Tibial artery (tissue), 4 donors: ENCODE measurements around the gene MCM3AP.
"Not testable (repeated sequence)": the region's sequence is repeated elsewhere in the genome, so short reads cannot be mapped to it uniquely, and the experiment has no call there.

Experiments
- DNase-seq, 2 donors: peaks; one replicate each; pipeline ENCODE4 v3.0.0-alpha.2; 2019
- H3K27ac ChIP-seq, 2 donors: fragments of 200-600 bp; sonication (generic) in 1 of 2; 1 replicate in 1 of 2; 2 replicates in 1 of 2; pipeline ENCODE4 v1.5.1; 2018 to 2019; ENCODE audit warnings: mild to moderate bottlenecking in 1 of 2
- H3K27me3 ChIP-seq, 2 donors: fragments of 200-600 bp; sonication (generic) in 1 of 2; one replicate each; pipeline versions ENCODE4 v1.5.1 to v1.6.0; 2016 to 2019
- H3K36me3 ChIP-seq, 3 donors: fragments of 200-600 bp; sonication (generic) in 2 of 3; one replicate each; pipeline ENCODE4 v1.5.1; 2016 to 2019; ENCODE audit warnings: mild to moderate bottlenecking in 2 of 3
- H3K4me1 ChIP-seq, 4 donors: fragments of 200-600 bp; sonication (generic) in 2 of 4; 1 replicate in 3 of 4; 2 replicates in 1 of 4; pipeline ENCODE4 v1.5.1; 2016 to 2019
- H3K4me3 ChIP-seq, 2 donors: fragments of 200-600 bp; sonication (generic) in 1 of 2; 1 replicate in 1 of 2; 2 replicates in 1 of 2; pipeline ENCODE4 v1.5.1; 2018 to 2019; ENCODE audit warnings: mild to moderate bottlenecking in 2 of 2
- H3K9me3 ChIP-seq, 3 donors: fragments of 200-600 bp; sonication (generic) in 1 of 3; one replicate each; pipeline ENCODE4 v1.5.1; 2016 to 2019
- intact Hi-C: fragments of 100-400 bp; cut with DNase I; formaldehyde crosslinking; loops from one replicate; pipeline ENCODE4 v1.15.0; 2023; ENCODE audit warnings: low total_unique reads
- TF ChIP-seq, protein P1 (sequence below), 2 experiments: fragments of 200-600 bp in 1 of 2; fragments of 450-650 bp in 1 of 2; IDR thresholded peaks; one replicate each; pipeline ENCODE4 v1.5.1; 2017 to 2019; ENCODE audit warnings: antibody characterized with exemption in 2 of 2, mild to moderate bottlenecking in 1 of 2, moderate library complexity in 1 of 2

MCM3AP gene

DNA sequence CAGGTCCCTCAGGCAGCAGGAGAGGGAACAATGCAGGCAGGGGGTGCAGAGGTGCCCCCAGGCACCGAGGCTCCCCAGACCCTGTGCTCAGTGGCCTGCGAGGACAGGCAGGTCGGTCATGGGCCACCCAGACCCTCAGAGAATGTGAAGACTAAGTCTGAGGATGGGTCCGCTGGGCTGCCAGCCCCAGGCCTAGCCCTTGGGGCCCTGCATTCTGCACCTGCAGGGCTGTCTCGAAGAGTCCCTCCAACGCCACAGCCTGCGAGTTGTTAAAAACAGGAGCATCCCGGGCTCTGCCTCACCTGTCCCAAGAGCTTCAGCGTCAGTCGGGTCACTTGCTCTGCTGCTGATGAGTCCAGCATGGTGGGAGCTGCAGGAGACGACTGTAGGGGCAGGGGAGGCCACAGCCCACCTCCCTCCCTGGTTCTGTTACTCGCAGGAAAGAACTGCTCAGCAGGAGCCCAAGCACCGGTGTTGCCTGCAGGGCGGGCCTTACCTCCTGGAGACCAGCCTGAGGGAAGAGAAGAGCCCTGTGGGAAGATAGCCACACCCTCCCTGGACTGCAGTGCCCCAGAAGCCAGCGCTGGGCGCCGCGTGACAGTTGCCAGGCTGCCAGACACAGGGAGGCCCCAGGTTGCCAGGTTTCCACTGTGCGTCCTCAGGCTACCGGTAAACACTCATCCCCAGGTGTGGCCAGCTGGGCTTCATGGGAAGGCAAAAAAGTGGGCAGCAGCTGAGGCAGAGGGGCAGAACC, 32.5 kb upstream of the MCM3AP start:
- Histone ChIP-seq H3K4me1 (peaks cover 0 to 13% (median 9%) of the 10 kb centered on the region in 4 donors), H3K27me3 (no peaks in the 10 kb centered on the region), H3K36me3 (peaks cover 0 to 4% (median 0%) of the 10 kb centered on the region in 3 donors), H3K27ac (no peak overlapping the region), H3K9me3 (no peaks in the 10 kb centered on the region), H3K4me3 (no peak overlapping the region)
- intact Hi-C loops: no loop called here
- TF ChIP-seq, protein P1, sequence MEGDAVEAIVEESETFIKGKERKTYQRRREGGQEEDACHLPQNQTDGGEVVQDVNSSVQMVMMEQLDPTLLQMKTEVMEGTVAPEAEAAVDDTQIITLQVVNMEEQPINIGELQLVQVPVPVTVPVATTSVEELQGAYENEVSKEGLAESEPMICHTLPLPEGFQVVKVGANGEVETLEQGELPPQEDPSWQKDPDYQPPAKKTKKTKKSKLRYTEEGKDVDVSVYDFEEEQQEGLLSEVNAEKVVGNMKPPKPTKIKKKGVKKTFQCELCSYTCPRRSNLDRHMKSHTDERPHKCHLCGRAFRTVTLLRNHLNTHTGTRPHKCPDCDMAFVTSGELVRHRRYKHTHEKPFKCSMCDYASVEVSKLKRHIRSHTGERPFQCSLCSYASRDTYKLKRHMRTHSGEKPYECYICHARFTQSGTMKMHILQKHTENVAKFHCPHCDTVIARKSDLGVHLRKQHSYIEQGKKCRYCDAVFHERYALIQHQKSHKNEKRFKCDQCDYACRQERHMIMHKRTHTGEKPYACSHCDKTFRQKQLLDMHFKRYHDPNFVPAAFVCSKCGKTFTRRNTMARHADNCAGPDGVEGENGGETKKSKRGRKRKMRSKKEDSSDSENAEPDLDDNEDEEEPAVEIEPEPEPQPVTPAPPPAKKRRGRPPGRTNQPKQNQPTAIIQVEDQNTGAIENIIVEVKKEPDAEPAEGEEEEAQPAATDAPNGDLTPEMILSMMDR (IDR thresholded peaks at IDR 0.05): no peak
- DNase-seq: no peak

DNA sequence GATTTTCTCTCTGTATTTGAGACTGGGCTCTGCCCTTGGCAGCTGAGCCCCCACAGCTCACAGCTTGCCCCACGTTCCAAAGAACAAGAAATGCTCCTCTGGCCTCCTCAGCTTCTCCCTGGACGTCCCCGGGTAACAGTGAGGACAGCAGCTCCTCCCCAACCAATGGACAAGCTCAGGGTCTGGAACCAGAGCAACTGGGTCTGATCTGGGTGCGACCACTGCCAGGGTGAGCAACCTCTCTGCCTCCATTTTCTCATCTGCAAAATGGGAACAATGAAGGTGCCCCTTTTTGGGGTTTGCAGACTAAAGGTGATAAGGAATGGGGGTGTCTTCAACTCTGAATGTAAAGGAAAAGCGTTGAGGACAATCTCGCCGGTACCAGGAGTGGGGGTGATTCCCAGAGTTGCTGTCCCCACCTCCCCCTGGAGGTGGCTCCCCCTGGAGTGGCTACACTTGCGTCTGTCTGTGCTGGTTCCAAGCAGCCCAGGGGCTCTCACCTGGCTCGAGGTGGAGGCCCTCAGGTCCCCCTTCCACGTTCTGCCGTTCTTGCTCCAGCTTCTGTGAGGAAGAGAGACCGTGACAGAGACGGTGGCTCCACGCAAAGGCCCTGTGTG, 31.4 kb upstream of the MCM3AP start:
- TF ChIP-seq, protein P1 (IDR thresholded peaks at IDR 0.05): no peak
- no peaks in the 10 kb centered on the region for H3K27me3 ChIP-seq

DNA sequence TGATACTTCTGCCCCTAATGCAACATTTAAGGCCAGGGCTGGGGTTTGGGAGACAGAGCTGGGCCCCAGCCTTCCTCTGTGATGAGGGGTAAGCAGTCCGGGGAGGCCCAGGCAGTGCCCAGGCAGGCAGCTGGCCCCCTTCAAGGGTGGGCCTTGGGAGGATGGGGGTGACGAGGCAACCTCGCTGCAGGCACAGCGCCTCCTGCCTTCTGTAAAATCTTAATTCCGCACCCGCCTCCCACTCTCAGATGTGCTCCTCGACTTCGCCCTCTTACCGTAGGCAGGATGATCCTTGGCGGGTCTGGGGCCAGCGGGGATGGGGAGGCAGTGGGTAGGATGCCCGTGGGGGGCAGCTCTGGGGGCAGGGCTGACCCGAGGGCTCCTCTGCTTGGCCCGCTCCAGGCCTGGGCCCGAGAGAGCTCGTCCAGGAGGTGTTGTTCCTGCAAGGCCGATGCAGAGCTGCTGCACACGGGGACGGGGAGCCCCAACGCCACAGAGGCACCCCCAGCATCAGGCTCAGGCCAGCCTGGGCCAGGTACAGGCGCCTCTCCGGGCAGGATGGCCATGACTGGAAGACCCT, 29.1 kb upstream of the MCM3AP start:
- Histone ChIP-seq H3K27me3 (no peaks in the 10 kb centered on the region), H3K9me3 (no peaks in the 10 kb centered on the region), H3K4me3 (no peak overlapping the region), H3K36me3 (peaks cover 0 to 4% (median 0%) of the 10 kb centered on the region in 3 donors), H3K4me1 (no peaks in the 10 kb centered on the region), H3K27ac (no peak overlapping the region)
- intact Hi-C loops: no loop called here
- TF ChIP-seq, protein P1 (IDR thresholded peaks at IDR 0.05): no peak
- DNase-seq: no peak

More for the DNA sequence above, 31.4 kb upstream of the MCM3AP start:
- peaks cover 0 to 3% (median 0%) of the 10 kb centered on the region in 4 donors for H3K4me1 ChIP-seq
- peaks cover 0 to 4% (median 0%) of the 10 kb centered on the region in 3 donors for H3K36me3 ChIP-seq
- H3K4me3 ChIP-seq: no peak overlapping the region
- H3K27ac ChIP-seq: no peak overlapping the region
- no peaks in the 10 kb centered on the region for H3K9me3 ChIP-seq
- DNase-seq: no peak
- intact Hi-C loops: no loop called here

DNA sequence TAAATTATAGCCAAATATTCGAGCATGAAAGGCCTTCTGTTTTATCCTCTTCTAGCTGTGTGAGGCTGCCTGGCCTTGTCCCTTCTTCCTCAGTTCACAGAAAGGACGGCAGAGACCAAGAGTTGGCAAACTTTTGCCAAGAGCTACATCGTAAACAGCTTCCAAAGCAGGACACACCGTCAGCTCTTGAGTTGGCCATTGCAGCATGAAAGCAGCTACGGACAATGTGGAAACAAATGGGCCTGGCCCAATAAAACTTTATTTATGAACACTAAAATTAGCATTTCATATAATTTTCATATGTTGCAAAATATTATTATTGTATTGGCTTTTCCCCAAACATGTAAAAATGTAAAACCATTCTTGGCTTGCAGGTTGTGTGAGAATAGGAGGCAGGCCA, 27.5 kb upstream of the MCM3AP start:
- TF ChIP-seq, protein P1 (IDR thresholded peaks at IDR 0.05): no peak

DNA sequence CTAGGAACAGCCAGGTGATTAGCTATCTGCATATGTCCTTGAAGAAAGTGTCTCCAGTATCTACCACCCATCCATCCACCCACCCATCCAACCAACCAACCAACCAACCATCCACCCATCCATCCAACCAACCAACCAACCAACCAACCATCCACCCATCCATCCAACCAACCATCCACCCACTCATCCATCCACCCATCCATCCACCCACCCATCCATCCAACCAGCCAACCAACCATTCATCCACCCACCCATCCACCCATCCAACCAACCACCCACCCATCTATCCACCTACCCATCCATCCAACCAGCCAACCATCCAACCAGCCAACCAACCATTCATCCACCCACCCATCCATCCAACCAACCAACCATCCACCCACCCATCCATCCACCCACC, 26.2 kb upstream of the MCM3AP start:
- Histone ChIP-seq H3K36me3 (peaks cover 0 to 13% (median 0%) of the 10 kb centered on the region in 3 donors), H3K27ac (no peak overlapping the region), H3K4me1 (no peaks in the 10 kb centered on the region), H3K9me3 (no peaks in the 10 kb centered on the region), H3K4me3 (no peak overlapping the region), H3K27me3 (no peaks in the 10 kb centered on the region)
- intact Hi-C loops: no loop called here
- TF ChIP-seq, protein P1 (IDR thresholded peaks at IDR 0.05): no peak
- DNase-seq: no peak

More for the DNA sequence above, 27.5 kb upstream of the MCM3AP start:
- H3K27me3 ChIP-seq: no peaks in the 10 kb centered on the region
- intact Hi-C loops: no loop called here
- H3K4me1 ChIP-seq: no peaks in the 10 kb centered on the region
- H3K36me3 ChIP-seq: peaks cover 0 to 13% (median 0%) of the 10 kb centered on the region in 3 donors
- H3K27ac ChIP-seq: no peak overlapping the region
- H3K9me3 ChIP-seq: no peaks in the 10 kb centered on the region
- no peak overlapping the region for H3K4me3 ChIP-seq
- no peak for DNase-seq

DNA sequence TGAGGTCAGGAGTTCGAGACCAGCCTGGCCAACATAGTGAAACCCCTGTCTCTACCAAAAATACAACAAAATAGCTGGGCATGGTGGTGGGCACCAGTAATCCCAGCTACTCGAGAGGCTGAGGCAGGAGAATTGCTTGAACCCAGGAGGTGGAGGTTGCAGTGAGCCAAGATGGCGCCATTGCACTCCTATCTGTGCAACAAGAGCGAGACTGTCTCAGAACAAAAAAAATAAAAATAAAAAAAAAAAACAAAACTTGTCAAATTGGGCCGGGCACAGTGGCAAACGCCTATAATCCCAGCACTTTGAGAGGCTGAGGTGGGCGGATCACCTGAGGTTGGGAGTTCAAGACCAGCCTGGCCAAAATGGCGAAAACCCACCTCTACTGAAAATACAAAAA, 24.8 kb upstream of the MCM3AP start:
- H3K27me3 ChIP-seq, DNase-seq, intact Hi-C loops, H3K4me1 ChIP-seq, H3K4me3 ChIP-seq, H3K9me3 ChIP-seq, H3K27ac ChIP-seq: not testable (repeated sequence)
- H3K36me3 ChIP-seq: peaks cover 0 to 13% (median 0%) of the 10 kb centered on the region in 3 donors
